Peyer's patch (tissue), 4 donors: Measurements from ENCODE around the gene PTPRM. TPM values are rescaled to one million over a fixed set of nuclear protein-coding genes. Genes with fewer than 3 reads are reported as not detected.

Experiments used
- DNase-seq, 3 donors: peaks; one replicate each; pipeline ENCODE4 v3.0.0-alpha.2; 2017 to 2019
- H3K27ac ChIP-seq, 4 donors: fragments of 200-600 bp; sonication (generic); one replicate each; pipeline ENCODE4 v1.5.1; 2016 to 2019
- H3K27me3 ChIP-seq, 2 donors: fragments of 200-600 bp; sonication (generic); one replicate each; pipeline ENCODE4 v1.5.1; 2019
- H3K36me3 ChIP-seq, 3 donors: fragments of 200-600 bp; sonication (generic); one replicate each; pipeline ENCODE4 v1.5.1; 2016 to 2019
- H3K4me1 ChIP-seq, 4 donors: fragments of 200-600 bp; sonication (generic); one replicate each; pipeline ENCODE4 v1.5.1; 2016 to 2019
- H3K4me3 ChIP-seq, 4 donors: fragments of 200-600 bp; sonication (generic); 1 replicate in 3 of 4; 2 replicates in 1 of 4; pipeline ENCODE4 v1.5.1; 2016 to 2019; ENCODE audit warnings: mild to moderate bottlenecking in 1 of 4
- H3K9me3 ChIP-seq, 4 donors: fragments of 200-600 bp; sonication (generic); one replicate each; pipeline ENCODE4 v1.5.1; 2016 to 2019; ENCODE audit warnings: mild to moderate bottlenecking in 1 of 4
- POLR2A ChIP-seq, 2 donors: fragments of 450-650 bp; IDR thresholded peaks; one replicate each; pipeline ENCODE4 v1.5.1; 2017; ENCODE audit warnings: antibody characterized with exemption in 2 of 2, mild to moderate bottlenecking in 2 of 2, moderate library complexity in 2 of 2
- total RNA-seq, 4 donors: library from RNA; depleted of rRNA; stranded (reverse); fragments of >200 nt; gene quantifications; one replicate each; pipeline ENCODE4 v1.1.0, GENCODE V29; 2016
- TF ChIP-seq, protein P1 (sequence below), 6 experiments: fragments of 450-650 bp in 4 of 6; fragments of 200-600 bp in 2 of 6; sonication (generic) in 1 of 6; IDR thresholded peaks; one replicate each; pipeline ENCODE4 v1.5.1; 2017 to 2019; ENCODE audit warnings: antibody characterized with exemption in 6 of 6, mild to moderate bottlenecking in 3 of 6, moderate library complexity in 1 of 6

PTPRM gene
- total RNA-seq, 4 donors from 2014 or later, result 39.6 to 211 (median 80.3) TPM

DNA sequence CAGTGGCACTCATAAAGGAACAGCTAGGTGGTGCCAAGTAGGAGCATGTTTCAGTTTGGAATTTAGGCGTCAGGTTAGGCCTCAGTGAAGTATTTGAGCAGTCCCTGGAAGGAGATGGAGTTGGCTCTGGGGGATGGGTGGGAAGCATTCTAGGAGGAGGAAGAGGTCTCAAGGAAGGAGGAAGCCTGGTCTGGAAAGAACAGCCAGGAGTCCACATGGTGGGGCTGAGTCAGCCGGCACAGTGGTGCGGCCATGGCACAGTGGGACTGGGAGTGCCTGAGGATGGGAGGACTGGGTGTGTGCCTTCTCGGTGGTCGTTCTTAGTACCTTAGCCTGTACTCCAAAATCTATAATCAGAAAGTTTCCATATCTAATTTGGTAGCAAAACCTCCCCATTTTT lies 373.3 kb downstream of the PTPRM start:
- Histone ChIP-seq H3K4me1 (peaks cover 0 to 4% (median 0%) of the 10 kb centered on the region in 4 donors), H3K9me3 (no peaks in the 10 kb centered on the region), H3K4me3 (no peak overlapping the region), H3K27ac (no peak overlapping the region), H3K36me3 (no peaks in the 10 kb centered on the region), H3K27me3 (no peaks in the 10 kb centered on the region)
- TF ChIP-seq, protein P1, sequence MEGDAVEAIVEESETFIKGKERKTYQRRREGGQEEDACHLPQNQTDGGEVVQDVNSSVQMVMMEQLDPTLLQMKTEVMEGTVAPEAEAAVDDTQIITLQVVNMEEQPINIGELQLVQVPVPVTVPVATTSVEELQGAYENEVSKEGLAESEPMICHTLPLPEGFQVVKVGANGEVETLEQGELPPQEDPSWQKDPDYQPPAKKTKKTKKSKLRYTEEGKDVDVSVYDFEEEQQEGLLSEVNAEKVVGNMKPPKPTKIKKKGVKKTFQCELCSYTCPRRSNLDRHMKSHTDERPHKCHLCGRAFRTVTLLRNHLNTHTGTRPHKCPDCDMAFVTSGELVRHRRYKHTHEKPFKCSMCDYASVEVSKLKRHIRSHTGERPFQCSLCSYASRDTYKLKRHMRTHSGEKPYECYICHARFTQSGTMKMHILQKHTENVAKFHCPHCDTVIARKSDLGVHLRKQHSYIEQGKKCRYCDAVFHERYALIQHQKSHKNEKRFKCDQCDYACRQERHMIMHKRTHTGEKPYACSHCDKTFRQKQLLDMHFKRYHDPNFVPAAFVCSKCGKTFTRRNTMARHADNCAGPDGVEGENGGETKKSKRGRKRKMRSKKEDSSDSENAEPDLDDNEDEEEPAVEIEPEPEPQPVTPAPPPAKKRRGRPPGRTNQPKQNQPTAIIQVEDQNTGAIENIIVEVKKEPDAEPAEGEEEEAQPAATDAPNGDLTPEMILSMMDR (IDR thresholded peaks at IDR 0.05), result no peak
- TF ChIP-seq POLR2A (IDR thresholded peaks at IDR 0.05), result no peak
- no peak for DNase-seq

DNA sequence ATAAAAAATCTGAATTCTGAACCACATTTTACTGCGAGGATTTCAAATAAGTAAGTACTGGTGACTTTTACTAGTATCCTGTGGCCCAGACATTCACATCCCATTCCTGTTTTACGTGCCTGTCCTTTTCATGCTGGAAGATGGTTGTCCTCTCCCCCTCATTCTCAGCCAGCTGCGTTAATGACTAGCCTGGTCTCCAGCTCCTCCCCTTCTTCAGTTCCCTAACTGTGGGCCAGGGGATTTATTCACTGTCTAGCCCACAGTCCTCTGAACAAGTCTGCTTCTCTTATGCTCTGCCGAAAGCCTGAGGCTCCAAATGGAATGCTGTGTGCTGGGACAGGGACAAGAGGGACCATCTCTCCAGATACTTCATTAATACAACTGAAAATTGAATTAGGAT lies 373.9 kb downstream of the PTPRM start:
- H3K27me3 ChIP-seq, result no peaks in the 10 kb centered on the region
- no peak overlapping the region for H3K4me3 ChIP-seq
- no peaks in the 10 kb centered on the region for H3K36me3 ChIP-seq
- DNase-seq, result no peak
- no peaks in the 10 kb centered on the region for H3K9me3 ChIP-seq
- TF ChIP-seq POLR2A (IDR thresholded peaks at IDR 0.05), result no peak
- TF ChIP-seq, protein P1 (IDR thresholded peaks at IDR 0.05), result no peak
- H3K27ac ChIP-seq, result no peak overlapping the region
- peaks cover 0 to 10% (median 0%) of the 10 kb centered on the region in 4 donors for H3K4me1 ChIP-seq

DNA sequence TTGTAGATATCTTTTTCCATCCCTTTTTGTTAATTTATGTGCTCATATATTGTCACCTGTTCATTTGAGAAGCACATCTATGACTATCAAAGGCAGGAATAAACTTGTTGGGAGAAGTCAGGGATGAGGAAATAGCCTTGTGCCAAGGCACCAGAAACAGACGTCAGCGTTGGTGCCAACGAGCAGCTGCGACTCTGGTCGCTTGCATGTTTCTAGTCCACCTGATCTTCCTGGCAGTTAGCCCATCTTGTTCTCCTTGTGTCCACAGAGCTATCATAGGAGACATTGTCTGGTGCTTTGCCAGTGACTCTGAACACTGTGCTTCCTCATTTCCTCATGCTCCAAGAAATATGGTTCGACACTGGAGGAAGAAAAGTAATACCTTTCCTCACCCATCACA lies 374.4 kb downstream of the PTPRM start:
- no peaks in the 10 kb centered on the region for H3K36me3 ChIP-seq
- TF ChIP-seq, protein P1 (IDR thresholded peaks at IDR 0.05), result no peak
- no peak for TF ChIP-seq POLR2A (IDR thresholded peaks at IDR 0.05)
- peaks cover 0 to 15% (median 0%) of the 10 kb centered on the region in 4 donors for H3K4me1 ChIP-seq
- H3K27me3 ChIP-seq, result no peaks in the 10 kb centered on the region
- no peak overlapping the region for H3K4me3 ChIP-seq
- DNase-seq, result peak in 2 of 3 donors; percentile 67 to 71
- no peak overlapping the region for H3K27ac ChIP-seq
- no peaks in the 10 kb centered on the region for H3K9me3 ChIP-seq

DNA sequence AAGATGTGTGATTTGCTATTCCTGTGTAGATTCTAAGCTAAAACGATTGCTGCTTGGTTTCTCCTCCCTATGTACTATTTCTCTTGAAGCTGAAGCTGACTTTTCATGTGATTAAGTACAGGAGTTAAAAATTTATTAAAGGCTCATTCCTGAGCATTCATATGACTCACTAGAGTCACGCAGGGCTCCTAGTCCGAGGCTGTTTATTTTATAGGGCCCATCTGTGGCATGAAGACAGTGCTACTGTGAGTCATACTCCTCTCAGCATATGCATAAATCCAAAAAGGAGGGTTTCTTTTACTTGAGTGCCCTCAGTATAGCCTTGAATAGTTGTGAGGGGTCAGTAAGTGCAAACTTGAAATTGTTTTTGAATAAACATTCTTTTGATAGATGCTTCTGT lies 378.8 kb downstream of the PTPRM start:
- TF ChIP-seq, protein P1 (IDR thresholded peaks at IDR 0.05), result no peak
- no peak for TF ChIP-seq POLR2A (IDR thresholded peaks at IDR 0.05)
- peak in 1 of 3 donors; percentile 69 for DNase-seq
- no peaks in the 10 kb centered on the region for H3K9me3 ChIP-seq
- H3K36me3 ChIP-seq, result no peaks in the 10 kb centered on the region
- H3K4me1 ChIP-seq, result peaks cover 0 to 19% (median 0%) of the 10 kb centered on the region in 4 donors
- peak overlapping the region in 3 of 4 donors; percentile 15 to 82 (median 71) for H3K27ac ChIP-seq
- no peaks in the 10 kb centered on the region for H3K27me3 ChIP-seq
- H3K4me3 ChIP-seq, result no peak overlapping the region

DNA sequence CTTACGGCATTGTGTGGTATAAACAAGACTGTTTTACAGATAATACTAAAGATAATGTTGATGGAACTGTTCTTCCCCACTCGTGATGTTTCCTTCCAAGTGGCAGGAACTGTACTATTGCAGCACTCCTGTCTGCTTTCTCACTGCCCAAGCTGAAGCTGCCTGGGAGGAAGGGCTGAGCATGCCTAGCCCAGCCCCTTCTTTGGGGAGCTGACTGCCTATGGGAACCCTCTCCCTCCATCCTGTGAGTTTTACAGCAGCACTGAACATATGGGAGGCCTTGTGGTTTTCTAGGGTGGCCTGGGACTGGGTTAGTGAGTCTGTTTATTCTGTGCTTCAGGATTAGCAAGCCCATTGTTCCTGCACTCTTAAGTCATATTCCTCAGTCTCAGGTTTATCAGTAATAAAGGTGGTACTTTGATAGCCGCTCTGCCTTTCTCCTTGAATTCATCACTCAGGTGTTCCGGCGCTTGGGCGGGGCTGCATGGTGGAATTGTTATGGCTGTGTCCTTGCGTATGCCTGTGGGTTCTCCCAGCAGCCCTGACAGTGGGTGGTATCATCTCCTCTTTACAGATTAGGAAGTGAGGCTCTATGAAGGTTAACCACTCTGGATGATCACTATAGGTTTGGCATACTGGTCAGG lies 379.7 kb downstream of the PTPRM start:
- Histone ChIP-seq H3K9me3 (no peaks in the 10 kb centered on the region), H3K4me1 (peaks cover 0 to 19% (median 0%) of the 10 kb centered on the region in 4 donors), H3K4me3 (peak overlapping the region in 2 of 4 donors; percentile 24 to 38), H3K27ac (peak overlapping the region in 3 of 4 donors; percentile 23 to 82 (median 71)), H3K36me3 (no peaks in the 10 kb centered on the region), H3K27me3 (no peaks in the 10 kb centered on the region)
- DNase-seq, result peak in 2 of 3 donors; percentile 81 to 82
- no peak for TF ChIP-seq POLR2A (IDR thresholded peaks at IDR 0.05)
- TF ChIP-seq, protein P1 (IDR thresholded peaks at IDR 0.05), result no peak
